ENCODE results near the gene GKN1. TPM values are rescaled to one million over a fixed set of nuclear protein-coding genes. Genes with fewer than 3 reads are reported as not detected.

GKN1 gene
- polyA plus RNA-seq, 1 donor from 2014 or later = not detected

GRCh38 chr2:69026691-69027459 lies 52.4 kb downstream of the GKN1 start:
- Histone ChIP-seq H2AFZ (ENCODE audit: low read depth, low read length) (no peak overlapping the region), H3K36me3 (ENCODE audit: insufficient read depth, low read length) (no peaks in the 10 kb centered on the region), H3F3A (ENCODE audit: insufficient read depth, low read length, poor library complexity, severe bottlenecking) (no peaks in the 10 kb centered on the region), H3K4me3 (ENCODE audit: low read length) (no peak overlapping the region), H3K9me3 (ENCODE audit: low read length) (no peaks in the 10 kb centered on the region), H3K27ac (ENCODE audit: low read length) (no peak overlapping the region), H4K20me1 (ENCODE audit: insufficient read depth) (no peaks in the 10 kb centered on the region), H3K9ac (ENCODE audit: low read length) (no peak overlapping the region), H3K79me2 (replicated peaks; ENCODE audit: insufficient read depth, low read length) (peaks cover 60% of the 10 kb centered on the region), H3K27me3 (ENCODE audit: insufficient read depth, low read depth, low read length) (no peaks in the 10 kb centered on the region), H3K9me2 (ENCODE audit: insufficient read depth, low read length) (no peaks in the 10 kb centered on the region), H3K4me2 (ENCODE audit: low read length) (no peak overlapping the region)
- TF ChIP-seq MXI1 (conservative IDR thresholded peaks at IDR 0.05; ENCODE audit: poor library complexity, severe bottlenecking) (no peak), SMC3 (conservative IDR thresholded peaks at IDR 0.05; ENCODE audit: poor library complexity) (no peak), POLR2AphosphoS5 (IDR thresholded peaks at IDR 0.05) (no peak), EP300 (conservative IDR thresholded peaks at IDR 0.05; ENCODE audit: poor library complexity, severe bottlenecking) (no peak), RAD21 (conservative IDR thresholded peaks at IDR 0.05) (no peak), EZH2 (IDR thresholded peaks at IDR 0.05; ENCODE audit: borderline replicate concordance, insufficient read depth, low read length, poor library complexity, severe bottlenecking) (no peak), TAF1 (IDR thresholded peaks at IDR 0.05; ENCODE audit: low read depth) (no peak), REST (IDR thresholded peaks at IDR 0.05; ENCODE audit: borderline replicate concordance) (no peak)

Other genes starting within 250 kb of the GKN1 start
- not detected in 2 replicates for gene ARHGAP25, start 239.8 kb upstream of the GKN1 start, polyA plus RNA-seq
- gene BMP10, start 103.2 kb upstream of the GKN1 start, polyA plus RNA-seq = not detected in 2 replicates
- not detected in 2 replicates for gene GKN2, start 21.7 kb upstream of the GKN1 start, polyA plus RNA-seq
- 4.9 and 5.2 TPM in 2 replicates for gene ANTXR1, start 38.5 kb downstream of the GKN1 start, polyA plus RNA-seq